ENCODE measurements around the gene DAO.

DAO gene

DNA sequence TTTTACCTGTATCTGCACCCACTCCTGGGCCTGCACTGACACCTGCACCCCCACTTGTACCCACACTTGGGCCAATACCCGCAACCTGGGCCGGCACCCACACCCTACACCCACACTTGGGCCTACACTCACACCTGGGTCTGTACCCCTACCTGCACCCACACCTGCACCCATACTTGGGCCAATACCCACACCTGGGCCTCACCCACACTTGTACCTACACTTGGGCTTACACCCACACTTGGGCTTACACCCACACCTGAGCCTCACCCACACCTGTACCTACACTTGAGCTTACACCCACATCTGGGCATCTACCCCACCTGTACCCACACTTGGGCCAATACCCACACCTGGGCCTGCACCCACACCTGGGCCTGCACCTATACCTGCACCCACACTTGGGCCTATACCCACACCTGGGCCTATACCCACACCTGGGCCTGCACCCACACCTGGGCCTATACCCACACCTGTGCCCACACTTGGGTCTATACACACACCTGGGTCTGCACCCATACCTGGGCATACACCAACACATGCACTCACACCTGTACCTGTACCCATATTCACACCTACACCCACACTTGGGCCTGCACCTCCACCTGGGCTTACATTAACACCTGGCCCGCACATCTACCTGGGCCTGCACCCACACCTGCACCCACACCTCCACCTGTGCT is 39.2 kb downstream of the DAO start:
- DNase-seq (ENCODE audit: low spot score) = no peak

DNA sequence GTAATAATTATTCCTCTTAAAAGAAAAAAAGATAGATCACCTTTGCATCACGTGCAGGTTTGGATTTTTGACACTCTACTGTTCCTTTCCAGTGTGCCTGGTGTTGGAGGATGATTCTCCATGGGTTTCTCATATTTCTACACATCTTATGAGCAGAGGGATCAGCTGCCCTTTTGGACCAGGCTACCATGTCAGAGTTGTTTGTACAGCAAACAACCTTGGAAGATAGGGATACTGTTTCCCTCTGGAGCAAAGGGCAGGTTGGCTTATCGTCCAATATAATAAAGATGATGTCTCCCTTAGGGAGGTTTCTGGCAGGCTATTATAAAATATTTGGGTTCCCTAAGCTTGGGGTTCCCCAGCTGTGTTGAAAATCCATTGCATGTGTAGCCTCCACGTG is 42.1 kb downstream of the DAO start:
- no peak for DNase-seq (ENCODE audit: low spot score)

DNA sequence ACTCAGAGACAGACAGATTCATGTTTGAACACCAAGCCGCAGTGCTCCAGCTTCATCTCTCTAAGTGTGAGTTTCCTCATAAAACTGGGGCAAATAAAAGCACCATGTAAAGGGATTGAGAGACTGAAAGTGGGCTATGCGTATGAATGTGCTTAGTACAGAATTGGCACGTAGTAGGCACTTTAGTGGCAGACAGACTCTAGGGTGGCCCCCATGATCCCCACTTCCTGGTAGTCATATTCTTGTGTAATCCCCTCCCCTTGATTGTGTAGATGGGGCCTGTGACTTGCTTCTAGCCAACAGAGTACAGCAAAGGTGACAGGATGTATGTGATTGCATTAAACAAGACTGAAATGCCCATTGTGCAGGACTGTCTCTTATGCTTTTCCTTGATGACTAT is 43.0 kb downstream of the DAO start:
- DNase-seq (ENCODE audit: low spot score) = no peak

DNA sequence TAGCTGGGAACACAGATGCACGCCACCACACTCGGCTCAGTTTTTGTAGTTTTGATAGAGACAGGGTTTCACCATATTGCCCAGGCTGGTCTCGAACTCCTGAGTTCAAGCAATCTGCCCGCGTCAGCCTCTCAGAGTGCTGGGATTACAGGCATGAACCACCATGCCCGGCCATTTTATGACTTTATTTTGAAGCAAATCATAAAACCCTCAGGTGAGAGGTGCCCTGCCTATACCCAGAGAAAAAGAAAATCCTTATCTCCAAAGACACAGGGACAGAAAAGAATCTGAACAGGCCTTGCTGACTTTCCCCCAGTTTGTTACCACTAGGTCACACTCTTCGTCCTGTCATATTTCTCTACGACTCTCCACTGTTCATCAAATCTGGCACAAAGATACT is 48.8 kb downstream of the DAO start:
- DNase-seq (ENCODE audit: low spot score) = no peak

DNA sequence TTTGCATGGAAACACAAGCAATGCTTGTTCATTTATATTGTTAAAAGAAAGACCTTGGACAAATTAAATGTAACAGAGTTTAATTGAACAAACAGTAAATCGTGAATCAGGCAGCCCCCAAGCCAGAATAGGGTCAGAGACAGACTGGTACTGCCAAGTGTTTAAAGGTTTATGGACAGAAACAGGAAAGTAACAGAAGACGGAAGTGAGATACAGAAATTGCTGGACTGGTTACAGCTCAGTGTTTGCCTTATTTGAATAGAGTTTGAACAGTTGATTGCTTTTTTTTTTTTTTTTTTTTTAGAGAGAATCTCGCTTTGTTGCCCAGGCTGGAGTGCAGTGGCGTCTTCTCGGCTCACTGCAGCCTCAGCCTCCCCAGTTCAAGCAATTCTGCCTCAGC is 50.3 kb downstream of the DAO start:
- DNase-seq (ENCODE audit: low spot score) = no peak

DNA sequence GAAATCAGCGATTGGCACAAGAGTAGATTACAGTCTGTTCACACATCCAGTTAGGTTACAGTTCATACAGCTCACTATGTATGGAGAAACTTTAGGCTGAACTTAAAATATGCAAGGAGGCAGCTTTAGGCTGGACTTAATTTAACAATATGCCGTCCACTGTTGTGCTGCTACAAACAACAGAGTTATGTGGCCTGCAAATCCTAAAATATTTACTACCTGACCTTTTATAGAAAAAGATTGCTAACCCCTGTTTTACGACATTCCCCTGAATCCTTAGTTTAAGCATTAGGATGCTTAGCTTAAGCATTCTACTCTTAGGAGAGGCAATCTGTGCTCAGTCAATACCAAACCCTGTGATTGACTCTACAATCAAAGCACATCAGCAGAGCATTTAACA is 50.9 kb downstream of the DAO start:
- DNase-seq (ENCODE audit: low spot score) = no peak

DNA sequence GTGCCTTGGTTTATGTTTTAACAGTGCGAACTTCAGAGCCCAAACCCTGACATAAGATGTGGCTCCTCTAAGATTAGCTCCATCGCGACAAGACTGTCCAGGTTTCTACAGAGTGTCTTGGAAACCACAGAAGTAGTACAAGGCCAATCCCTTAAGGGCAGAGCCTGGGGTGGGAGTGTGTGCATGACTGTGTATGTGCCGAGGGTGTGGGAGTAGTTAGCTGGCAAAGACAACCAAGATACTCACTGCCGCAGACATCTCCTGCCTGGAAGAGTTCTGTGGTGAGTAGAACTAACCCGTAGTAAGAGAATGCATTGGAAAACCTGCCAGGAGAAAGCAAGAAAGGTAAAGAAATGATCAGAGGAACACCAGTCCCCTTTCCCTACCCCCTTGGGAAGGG is 54.1 kb downstream of the DAO start:
- DNase-seq (ENCODE audit: low spot score) = no peak

DNA sequence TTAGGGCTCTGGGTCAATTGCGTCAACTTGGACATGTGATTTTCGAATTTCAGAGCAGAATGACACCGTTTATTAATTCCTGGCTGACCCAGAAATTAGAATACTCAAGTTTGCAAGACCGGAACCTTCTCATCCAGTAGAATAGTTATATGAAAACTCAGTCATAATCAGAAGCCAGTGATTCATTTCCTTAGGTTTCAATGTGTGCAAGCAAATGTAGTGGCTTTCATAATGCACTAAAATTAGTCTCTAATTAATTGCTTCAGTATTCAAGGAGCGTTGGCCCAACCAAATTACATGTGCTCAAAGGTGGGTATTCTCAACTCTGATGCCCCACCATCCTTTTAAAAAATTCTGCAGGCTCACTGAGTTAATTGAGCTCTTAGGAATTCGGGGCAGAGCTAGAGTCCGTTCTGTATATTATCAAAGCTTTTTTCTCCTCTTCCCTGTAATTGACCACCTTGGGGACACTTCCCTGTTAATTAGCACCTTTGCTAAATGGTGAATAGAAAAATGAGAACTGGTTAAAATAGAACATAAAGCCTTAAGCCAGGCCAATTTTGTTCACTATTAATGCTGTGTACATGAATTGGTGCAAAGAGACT is 55.4 kb downstream of the DAO start:
- no peak for DNase-seq (ENCODE audit: low spot score)

DNA sequence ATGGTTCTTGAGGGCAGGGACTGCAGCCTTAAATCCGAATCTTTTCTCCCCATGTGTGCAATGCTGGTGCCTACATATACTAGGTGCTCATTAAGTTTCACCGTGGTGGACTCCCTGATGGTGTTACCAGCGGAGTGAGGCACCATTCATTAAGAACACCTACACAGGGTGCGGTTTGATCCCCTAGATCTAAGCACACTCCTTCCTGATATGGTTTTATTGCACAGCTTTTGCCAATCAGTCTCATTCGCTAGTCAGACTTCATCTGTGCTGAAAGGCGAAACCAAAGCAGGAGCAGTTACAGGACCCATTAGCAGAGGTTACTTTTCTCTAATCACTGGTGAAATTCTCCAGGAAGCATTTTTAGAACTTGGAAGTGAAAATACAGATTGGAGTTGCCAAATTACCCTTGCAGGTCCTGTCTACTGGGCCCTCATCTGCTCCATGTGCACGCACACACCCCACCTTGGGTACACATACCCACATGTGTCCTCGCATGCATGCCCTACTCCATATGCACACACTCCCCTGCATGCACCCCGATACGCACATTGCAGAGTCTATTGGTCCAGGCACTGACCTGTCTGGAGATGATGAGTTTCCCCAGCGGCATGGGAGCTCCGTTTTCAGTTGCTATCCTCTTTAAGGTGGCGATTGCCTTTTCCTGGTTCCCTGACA is 58.5 kb downstream of the DAO start:
- DNase-seq (ENCODE audit: low spot score) = no peak

DNA sequence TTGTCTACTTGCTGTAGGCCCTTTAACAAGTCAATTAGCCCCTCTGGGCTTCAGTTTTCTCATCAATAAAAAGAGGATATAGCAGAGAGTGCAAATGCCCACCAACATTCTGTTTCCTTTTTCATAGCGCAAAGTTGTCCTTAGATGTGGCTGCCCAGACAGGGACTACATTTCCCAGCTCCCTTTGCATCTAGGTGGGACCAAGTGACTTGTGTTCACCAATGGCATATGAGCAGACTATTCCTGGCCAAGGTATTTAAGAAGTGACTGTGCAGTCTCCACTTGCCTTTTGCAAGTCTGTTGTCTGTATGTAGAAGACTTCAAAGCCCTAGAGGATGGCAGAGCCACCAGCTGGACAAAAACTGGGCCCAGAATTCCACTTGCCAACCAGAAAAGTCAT is 59.7 kb downstream of the DAO start:
- no peak for DNase-seq (ENCODE audit: low spot score)

DNA sequence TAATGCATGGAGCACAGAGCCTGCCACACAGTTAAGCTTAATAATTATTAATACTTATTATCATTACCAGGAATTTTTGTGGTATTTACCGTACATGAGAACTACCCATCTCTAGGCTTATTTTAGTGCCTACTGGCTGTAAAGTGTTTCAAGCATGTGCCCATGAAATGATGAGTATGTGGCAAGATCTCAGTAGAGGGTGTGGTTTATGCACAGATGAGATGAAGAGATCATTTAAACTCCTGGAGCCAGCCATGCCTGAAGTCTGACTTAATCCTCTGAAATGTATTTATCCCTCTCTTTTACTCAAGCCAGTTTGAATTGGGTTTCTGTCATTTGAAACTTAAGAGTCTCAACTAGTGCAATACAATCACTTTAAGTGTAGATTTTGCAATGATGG is 60.2 kb downstream of the DAO start:
- no peak for DNase-seq (ENCODE audit: low spot score)

DNA sequence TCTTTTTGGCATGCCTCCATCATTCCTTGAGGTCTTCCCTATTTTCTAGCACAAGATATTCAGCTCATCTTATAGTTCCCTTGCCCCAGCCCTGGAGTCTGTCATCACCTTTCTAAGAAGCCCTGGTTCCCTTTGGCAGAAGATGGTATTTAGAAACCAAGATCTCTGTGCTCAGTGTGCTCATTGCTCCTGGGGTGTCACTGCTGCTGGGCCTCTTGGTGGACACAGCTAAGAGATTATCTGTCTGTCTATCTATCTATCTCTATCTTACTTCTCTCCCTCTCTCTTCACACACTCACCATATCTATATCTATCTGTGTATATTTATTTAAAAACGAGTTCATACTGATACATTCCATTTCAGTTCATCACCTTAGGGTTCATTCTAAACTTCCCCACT is 67.2 kb downstream of the DAO start:
- no peak for DNase-seq (ENCODE audit: low spot score)

DNA sequence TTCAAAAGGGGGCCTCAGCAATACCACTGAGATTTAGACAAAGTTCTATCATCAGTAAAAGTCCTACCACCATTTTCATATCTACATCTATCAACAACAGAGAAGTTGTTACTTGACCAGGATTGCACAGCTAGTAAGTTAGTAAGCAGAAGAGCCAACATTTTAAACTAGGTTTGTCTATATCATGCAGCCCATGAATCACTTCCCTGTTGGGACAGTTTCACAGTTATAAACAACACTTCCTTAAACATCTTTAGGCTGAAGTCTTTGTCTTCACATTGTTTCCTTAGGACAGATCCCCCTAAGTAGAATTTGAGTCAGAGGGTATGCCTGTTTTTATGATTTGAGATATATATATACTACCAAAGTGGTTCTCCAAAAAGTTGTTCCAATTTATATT is 68.5 kb downstream of the DAO start:
- peak; percentile 11 for DNase-seq (ENCODE audit: low spot score)

DNA sequence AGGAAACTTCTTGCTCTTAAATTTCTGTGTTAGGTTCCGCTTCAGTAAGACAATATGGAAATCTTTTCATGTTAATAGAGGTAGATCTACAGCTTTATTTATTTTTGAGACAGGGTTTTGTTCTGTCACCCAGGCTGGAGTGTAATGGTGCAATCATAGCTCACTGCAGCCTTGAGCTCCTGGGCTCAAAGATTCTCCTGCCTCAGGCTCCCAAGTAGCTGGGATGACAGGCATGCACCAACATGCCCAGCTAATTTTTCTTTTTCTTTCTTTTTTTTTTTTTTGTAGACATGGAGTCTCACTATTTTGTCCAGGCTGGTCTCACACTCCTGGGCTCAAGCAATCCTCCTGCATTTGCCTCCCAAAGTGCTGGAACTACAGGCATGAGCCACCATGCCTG is 70.1 kb downstream of the DAO start:
- DNase-seq (ENCODE audit: low spot score) = no peak

All from kidney capillary endothelial cell (primary cell).